GM06990 (cell line): ENCODE measurements around the gene FNDC3B.
A peak's percentile ranks its signal among the peaks of the same experiment; 100 is the strongest.

ENCODE experiments used
- DNase-seq: peaks from one replicate; pipeline ENCODE4 v3.0.0-alpha.2; 2011; ENCODE audit not compliant: insufficient read length; ENCODE audit errors: extremely low read depth
- H3K27me3 ChIP-seq: replicated peaks from 2 replicates; pipeline ENCODE4 v1.6.0; 2011; ENCODE audit warnings: low read length; ENCODE audit not compliant: control insufficient read depth, insufficient read depth
- H3K36me3 ChIP-seq: 2 replicates; pipeline ENCODE4 v1.5.1; 2011; ENCODE audit warnings: low read length; ENCODE audit not compliant: control insufficient read depth, insufficient read depth
- H3K4me3 ChIP-seq: replicated peaks from 2 replicates; pipeline ENCODE4 v1.5.1; 2011; ENCODE audit warnings: low read depth, mild to moderate bottlenecking, control low read depth, low read length
- TF ChIP-seq, protein P1 (sequence below): IDR thresholded peaks from 2 replicates; pipeline ENCODE4 v1.5.1; 2011; ENCODE audit warnings: low read length, control low read depth, mild to moderate bottlenecking, inconsistent platforms; ENCODE audit not compliant: insufficient read depth, poor library complexity, severe bottlenecking

Gene FNDC3B

DNA sequence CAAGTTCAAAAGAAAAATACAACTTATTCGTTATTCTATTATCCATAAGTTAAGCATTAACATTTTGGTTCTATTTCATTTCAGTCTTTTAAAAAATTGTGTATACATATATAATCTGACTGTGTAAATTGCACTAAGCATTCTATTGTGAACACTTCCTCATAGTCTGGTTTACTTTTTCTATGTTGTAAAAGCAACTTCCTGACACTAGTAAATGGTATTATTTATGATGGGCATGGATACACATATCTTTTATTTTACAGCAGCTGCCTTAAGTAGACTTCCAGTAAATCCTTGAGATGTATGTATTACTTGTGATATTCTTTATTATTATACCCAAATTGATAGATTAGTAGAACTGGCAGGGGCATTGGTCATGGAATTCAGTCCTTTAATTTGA is 58.2 kb downstream of the FNDC3B start:
- DNase-seq, result no peak
- TF ChIP-seq, protein P1, sequence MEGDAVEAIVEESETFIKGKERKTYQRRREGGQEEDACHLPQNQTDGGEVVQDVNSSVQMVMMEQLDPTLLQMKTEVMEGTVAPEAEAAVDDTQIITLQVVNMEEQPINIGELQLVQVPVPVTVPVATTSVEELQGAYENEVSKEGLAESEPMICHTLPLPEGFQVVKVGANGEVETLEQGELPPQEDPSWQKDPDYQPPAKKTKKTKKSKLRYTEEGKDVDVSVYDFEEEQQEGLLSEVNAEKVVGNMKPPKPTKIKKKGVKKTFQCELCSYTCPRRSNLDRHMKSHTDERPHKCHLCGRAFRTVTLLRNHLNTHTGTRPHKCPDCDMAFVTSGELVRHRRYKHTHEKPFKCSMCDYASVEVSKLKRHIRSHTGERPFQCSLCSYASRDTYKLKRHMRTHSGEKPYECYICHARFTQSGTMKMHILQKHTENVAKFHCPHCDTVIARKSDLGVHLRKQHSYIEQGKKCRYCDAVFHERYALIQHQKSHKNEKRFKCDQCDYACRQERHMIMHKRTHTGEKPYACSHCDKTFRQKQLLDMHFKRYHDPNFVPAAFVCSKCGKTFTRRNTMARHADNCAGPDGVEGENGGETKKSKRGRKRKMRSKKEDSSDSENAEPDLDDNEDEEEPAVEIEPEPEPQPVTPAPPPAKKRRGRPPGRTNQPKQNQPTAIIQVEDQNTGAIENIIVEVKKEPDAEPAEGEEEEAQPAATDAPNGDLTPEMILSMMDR, result no peak
- Histone ChIP-seq H3K4me3 (no peak overlapping the region), H3K36me3 (no peaks in the 10 kb centered on the region), H3K27me3 (no peaks in the 10 kb centered on the region)

DNA sequence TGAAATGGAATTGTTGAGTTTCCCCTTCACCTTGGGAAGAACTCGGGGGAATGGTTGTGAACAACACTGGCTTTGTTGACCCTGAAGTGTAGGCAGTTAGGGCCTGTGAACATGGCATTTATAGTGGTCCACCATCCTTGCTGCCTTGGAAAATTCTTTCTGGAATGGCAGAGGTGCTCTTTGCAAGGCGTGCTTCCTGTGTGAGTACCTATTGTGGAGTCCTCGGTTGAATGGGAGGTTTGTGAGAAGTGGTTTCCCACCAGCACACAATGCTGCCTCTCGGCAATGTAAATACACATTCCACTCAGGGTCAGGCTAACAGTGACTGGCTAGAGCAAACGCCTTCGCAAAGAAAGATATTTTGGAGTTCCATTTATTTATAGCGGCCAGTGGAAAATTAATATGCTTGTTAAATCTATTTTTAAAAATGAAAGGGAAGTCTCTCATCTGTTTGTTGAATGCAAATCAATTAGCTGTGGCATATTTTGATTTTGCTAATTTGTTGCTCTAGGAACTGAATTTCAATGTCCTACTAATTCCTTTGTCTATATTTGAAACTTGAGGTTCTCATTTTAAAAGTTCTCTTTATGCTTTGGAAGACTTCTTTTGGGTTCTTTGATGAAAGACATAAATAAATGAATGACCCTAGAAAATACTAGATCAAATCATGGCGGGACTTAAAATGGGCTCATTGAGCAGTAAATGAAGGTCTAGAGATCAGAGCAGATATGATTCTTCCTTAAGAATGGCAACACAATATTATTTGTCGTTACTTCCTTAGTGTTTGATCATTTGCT is 59.5 kb downstream of the FNDC3B start:
- TF ChIP-seq, protein P1, result no peak
- H3K4me3 ChIP-seq, result no peak overlapping the region
- no peaks in the 10 kb centered on the region for H3K27me3 ChIP-seq
- DNase-seq, result no peak
- no peaks in the 10 kb centered on the region for H3K36me3 ChIP-seq

- TF ChIP-seq, protein P1, result no peak
- Histone ChIP-seq H3K36me3 (no peaks in the 10 kb centered on the region), H3K4me3 (no peak overlapping the region), H3K27me3 (no peaks in the 10 kb centered on the region)
- DNase-seq, result no peak
Observed at GRCh38 chr3:172099495-172099808, 60.1 kb downstream of the FNDC3B start.

- DNase-seq, result no peak
- TF ChIP-seq, protein P1, result no peak
Observed at GRCh38 chr3:172100482-172100881, 61.1 kb downstream of the FNDC3B start.

DNA sequence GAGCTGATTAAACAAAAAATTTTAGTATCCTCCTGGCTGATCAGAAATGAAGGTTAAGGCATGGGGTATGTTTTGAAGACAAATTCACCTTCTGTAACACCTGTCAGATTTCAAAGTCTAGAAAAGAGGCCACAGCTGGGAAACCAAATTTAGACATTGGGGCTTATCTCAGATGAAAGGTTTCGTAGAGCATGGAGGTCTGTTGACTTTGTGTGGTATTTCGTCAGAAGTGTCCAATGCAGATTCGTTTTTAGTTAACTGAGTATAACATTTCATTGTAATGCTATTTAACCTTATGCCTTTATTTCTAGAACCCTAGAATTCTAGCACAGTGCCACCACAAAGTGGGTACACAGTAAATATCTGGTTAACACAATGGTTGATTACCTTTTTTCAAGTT is 61.7 kb downstream of the FNDC3B start:
- Histone ChIP-seq H3K4me3 (no peak overlapping the region), H3K36me3 (no peaks in the 10 kb centered on the region), H3K27me3 (no peaks in the 10 kb centered on the region)
- TF ChIP-seq, protein P1, result no peak
- DNase-seq, result peak; percentile 45

More at GRCh38 chr3:172100482-172100881, 61.1 kb downstream of the FNDC3B start:
- Histone ChIP-seq H3K27me3 (no peaks in the 10 kb centered on the region), H3K4me3 (no peak overlapping the region), H3K36me3 (no peaks in the 10 kb centered on the region)
